GM06990 (cell line): ENCODE measurements around the gene SORL1.

Experiments
- DNase-seq: peaks from one replicate; pipeline ENCODE4 v3.0.0-alpha.2; 2011; ENCODE audit not compliant: insufficient read length; ENCODE audit errors: extremely low read depth
- H3K27me3 ChIP-seq: replicated peaks from 2 replicates; pipeline ENCODE4 v1.6.0; 2011; ENCODE audit warnings: low read length; ENCODE audit not compliant: control insufficient read depth, insufficient read depth
- H3K36me3 ChIP-seq: 2 replicates; pipeline ENCODE4 v1.5.1; 2011; ENCODE audit warnings: low read length; ENCODE audit not compliant: control insufficient read depth, insufficient read depth
- H3K4me3 ChIP-seq: replicated peaks from 2 replicates; pipeline ENCODE4 v1.5.1; 2011; ENCODE audit warnings: low read depth, mild to moderate bottlenecking, control low read depth, low read length
- TF ChIP-seq, protein P1 (sequence below): IDR thresholded peaks from 2 replicates; pipeline ENCODE4 v1.5.1; 2011; ENCODE audit warnings: low read length, control low read depth, mild to moderate bottlenecking, inconsistent platforms; ENCODE audit not compliant: insufficient read depth, poor library complexity, severe bottlenecking

The SORL1 gene

DNA sequence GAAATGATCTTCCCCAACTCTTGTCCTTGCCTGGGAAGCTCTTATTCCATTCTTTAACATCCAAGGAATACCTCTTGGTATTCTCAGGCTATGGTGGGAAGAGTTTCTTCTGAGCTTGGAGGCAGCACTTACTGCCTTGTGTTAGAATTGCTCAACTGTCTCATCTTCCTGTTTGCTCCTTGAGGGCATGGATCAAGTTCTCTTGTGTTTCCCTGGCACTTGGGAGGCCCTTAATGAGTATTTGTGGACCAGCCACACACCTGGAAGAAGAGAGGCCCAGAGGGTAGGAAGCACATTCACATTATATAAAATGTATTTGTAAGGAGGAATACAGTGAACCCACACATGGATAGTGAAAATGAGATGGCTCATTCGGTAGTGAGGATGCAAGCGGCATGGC, 4.0 kb downstream of the SORL1 start:
- Histone ChIP-seq H3K27me3 (no peaks in the 10 kb centered on the region), H3K4me3 (0 out of 2 replicates have a peak overlapping the region, but pooled peaks have one; percentile 12), H3K36me3 (peaks cover 2% of the 10 kb centered on the region; the same call in 1 of the 2 replicates)
- TF ChIP-seq, protein P1, sequence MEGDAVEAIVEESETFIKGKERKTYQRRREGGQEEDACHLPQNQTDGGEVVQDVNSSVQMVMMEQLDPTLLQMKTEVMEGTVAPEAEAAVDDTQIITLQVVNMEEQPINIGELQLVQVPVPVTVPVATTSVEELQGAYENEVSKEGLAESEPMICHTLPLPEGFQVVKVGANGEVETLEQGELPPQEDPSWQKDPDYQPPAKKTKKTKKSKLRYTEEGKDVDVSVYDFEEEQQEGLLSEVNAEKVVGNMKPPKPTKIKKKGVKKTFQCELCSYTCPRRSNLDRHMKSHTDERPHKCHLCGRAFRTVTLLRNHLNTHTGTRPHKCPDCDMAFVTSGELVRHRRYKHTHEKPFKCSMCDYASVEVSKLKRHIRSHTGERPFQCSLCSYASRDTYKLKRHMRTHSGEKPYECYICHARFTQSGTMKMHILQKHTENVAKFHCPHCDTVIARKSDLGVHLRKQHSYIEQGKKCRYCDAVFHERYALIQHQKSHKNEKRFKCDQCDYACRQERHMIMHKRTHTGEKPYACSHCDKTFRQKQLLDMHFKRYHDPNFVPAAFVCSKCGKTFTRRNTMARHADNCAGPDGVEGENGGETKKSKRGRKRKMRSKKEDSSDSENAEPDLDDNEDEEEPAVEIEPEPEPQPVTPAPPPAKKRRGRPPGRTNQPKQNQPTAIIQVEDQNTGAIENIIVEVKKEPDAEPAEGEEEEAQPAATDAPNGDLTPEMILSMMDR: no peak
- DNase-seq: no peak

DNA sequence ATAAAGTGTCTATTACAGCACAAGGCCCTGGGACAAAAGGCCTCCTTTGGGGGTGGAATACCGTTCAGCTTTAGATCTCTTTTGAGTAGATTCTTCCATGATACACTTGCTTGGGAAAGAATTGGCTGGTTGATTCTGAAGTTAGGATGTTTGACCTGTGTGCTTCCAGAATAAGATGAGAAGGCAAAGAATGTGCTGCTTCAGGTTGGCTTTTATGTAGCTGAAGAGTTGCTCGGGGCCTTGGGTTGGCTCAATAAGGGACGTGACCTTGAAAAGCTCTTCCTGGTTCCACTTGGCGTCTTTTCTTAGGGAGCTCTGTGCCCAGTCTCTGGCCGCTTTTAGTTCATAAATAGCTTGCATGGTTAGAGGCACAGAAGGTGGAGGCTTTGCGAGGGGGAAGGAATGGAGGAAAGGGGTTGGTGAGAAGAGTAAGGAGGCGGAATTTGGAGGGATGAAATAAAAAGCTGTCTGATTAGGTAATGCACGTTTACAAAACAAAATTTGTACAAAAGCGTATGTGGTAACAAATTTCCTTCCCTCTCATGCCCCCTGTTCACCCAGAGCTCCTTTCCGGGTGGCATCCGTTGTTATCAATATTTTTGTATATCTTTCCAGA, 4.8 kb downstream of the SORL1 start:
- DNase-seq: no peak
- peaks cover 2% of the 10 kb centered on the region; the same call in 1 of the 2 replicates for H3K36me3 ChIP-seq
- TF ChIP-seq, protein P1: no peak
- H3K27me3 ChIP-seq: no peaks in the 10 kb centered on the region
- no peak overlapping the region for H3K4me3 ChIP-seq

DNA sequence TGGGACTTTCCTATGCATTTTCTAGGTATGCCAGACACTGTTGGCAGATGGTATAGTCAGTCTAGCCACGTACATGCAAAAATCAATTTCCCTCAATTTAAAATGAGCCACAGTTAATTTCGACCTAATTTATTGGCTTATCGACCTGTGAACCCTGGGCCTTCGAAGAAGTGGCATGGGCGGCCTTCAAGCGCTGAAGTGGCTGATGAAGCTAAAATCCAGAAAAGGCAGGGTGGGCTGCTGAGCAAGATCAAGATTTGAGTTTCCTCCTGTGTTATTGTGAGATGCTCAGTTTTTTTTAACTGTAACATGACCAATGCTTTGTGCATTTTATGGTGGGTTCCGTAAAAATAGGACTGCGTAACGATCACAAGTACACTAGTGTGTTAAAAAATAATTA, 6.4 kb downstream of the SORL1 start:
- peaks cover 2% of the 10 kb centered on the region; the same call in 1 of the 2 replicates for H3K36me3 ChIP-seq
- no peak for DNase-seq
- no peaks in the 10 kb centered on the region for H3K27me3 ChIP-seq
- TF ChIP-seq, protein P1: no peak
- no peak overlapping the region for H3K4me3 ChIP-seq

DNA sequence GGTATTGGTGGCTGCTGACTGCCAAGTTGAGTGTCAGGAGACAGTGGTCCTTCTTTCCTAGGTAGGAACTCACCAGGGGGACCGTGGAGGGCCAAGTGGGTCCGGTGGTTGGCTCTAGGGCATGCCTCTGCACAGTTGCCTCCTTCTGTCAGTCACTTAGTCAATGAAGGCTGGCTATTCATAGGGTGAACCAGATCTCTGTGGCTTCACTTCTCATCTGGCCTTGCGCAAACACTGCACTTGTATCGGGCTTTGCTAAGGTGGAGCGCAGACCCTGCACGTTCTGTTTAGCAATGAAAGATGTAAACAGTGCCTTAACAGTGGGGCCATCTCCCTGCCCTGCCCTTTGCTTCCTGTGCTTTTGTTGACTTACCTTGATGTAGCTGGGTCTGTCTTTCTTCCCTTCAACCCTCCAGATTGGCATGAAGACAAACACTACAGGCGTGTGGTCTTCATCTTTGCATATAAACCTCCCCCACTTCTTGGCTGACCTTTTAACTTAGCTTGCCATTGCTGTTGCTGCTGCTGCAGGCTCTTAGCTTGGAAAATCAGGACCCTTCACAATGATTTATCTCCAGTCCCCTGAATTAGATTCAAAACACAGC, 7.4 kb downstream of the SORL1 start:
- Histone ChIP-seq H3K27me3 (no peaks in the 10 kb centered on the region), H3K4me3 (no peak overlapping the region), H3K36me3 (peaks cover 2% of the 10 kb centered on the region; the same call in 1 of the 2 replicates)
- TF ChIP-seq, protein P1: no peak
- DNase-seq: no peak

DNA sequence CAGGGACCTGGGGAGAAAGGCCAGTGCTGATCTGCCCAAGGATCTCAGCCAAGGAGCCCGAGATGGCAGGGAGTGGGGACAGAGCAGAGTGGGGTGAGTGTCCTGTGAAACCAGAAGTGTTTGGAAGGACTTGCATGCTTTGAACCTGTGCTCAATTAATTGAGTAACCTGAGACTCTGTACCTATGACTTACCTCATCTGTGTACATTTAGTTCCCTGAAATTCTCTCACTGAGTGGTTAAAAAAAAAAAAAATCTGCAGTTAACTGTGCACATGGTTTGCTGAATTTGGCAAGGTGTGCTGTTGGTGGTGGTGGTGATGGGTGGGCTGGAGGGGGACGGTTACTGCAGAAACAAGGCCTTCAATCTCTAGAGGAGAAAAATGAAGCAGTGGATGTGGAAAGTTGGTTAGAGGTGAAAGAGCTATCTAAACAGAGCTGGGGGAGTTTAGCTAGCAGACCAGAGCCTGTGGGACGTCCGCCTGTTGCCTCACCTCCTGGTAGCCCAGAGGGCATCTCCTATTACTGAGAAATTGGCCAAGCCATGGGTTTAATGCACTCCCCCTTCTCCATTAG, 8.9 kb downstream of the SORL1 start:
- Histone ChIP-seq H3K27me3 (no peaks in the 10 kb centered on the region), H3K4me3 (no peak overlapping the region), H3K36me3 (no peaks in the 10 kb centered on the region)
- TF ChIP-seq, protein P1: no peak
- no peak for DNase-seq
